GM12878 (cell line): Measurements from ENCODE around the gene TMX3. TPM values are rescaled to one million over a fixed set of nuclear protein-coding genes. Genes with fewer than 3 reads are reported as not detected.

Experiments
- ATAC-seq: fragments of 200-7000 bp; cut with Tn5 transposase; 3 replicates; pipeline ENCODE4 v1.9.1; 2020; ENCODE audit warnings: mild to moderate bottlenecking, moderate library complexity
- BruUV-seq: library from RNA; stranded (reverse); fragments of 400-500 nt; replicated peaks from 2 replicates; lab custom pipeline; 2021; lab: Mats Ljungman, UMichigan
- CTCF ChIA-PET: fragments of 300-600 bp; sonication (Branson Sonifier 250); formaldehyde crosslinking; extraction: SDS; loops from one replicate; lab custom pipeline; 2021; ENCODE audit warnings: inconsistent platforms; lab: Yijun Ruan, JAX
- POLR2A ChIA-PET: fragments of 350-600 bp; formaldehyde crosslinking; extraction: SDS; loops from one replicate; lab custom pipeline; 2021; ENCODE audit warnings: inconsistent platforms; lab: Charles Lee
- RAD21 ChIA-PET: fragments of 300-600 bp; sonication (Branson Sonifier 250); formaldehyde crosslinking; loops from one replicate; lab custom pipeline; 2023; ENCODE audit warnings: antibody characterized with exemption; ENCODE audit not compliant: unreplicated experiment; lab: Charles Lee
- SMC1A ChIA-PET: fragments of 300-600 bp; sonication (Branson Sonifier 250); formaldehyde crosslinking; loops from one replicate; lab custom pipeline; 2023; ENCODE audit not compliant: unreplicated experiment, uncharacterized antibody; lab: Charles Lee
- DNase-seq: peaks from one replicate; pipeline ENCODE4 v3.0.0-alpha.2; 2011; ENCODE audit warnings: low read depth, low spot score
- FAIRE-seq: peaks from 3 replicates; lab custom pipeline; 2011; peaks lifted over from hg19 to GRCh38; lab: Jason Lieb, UNC
- H2AFZ ChIP-seq: 2 replicates; pipeline ENCODE4 v1.6.0; 2011; ENCODE audit warnings: low read depth, low read length, control low read depth; ENCODE audit not compliant: control insufficient read depth
- H3K27ac ChIP-seq: 2 replicates; pipeline ENCODE4 v1.5.1; 2011; ENCODE audit warnings: control low read depth; ENCODE audit not compliant: control insufficient read depth, insufficient read depth
- H3K27me3 ChIP-seq, 2 experiments: replicated peaks in 1 of 2; 2 replicates each; pipeline versions ENCODE4 v1.6.0 to v1.6.1; 2011; ENCODE audit warnings: low read length in 1 of 2; ENCODE audit not compliant: control insufficient read depth in 2 of 2, insufficient read depth in 2 of 2
- H3K36me3 ChIP-seq, 2 experiments: 2 replicates each; pipeline ENCODE4 v1.5.1; 2011; ENCODE audit warnings: low read length in 1 of 2; ENCODE audit not compliant: control insufficient read depth in 2 of 2, insufficient read depth in 2 of 2
- H3K4me1 ChIP-seq: 2 replicates; pipeline ENCODE4 v1.6.1; 2011; ENCODE audit warnings: mild to moderate bottlenecking, low read length, moderate library complexity, mixed read lengths; ENCODE audit not compliant: control insufficient read depth, insufficient read depth
- H3K4me2 ChIP-seq: 2 replicates; pipeline ENCODE4 v1.6.0; 2011; ENCODE audit warnings: control low read depth; ENCODE audit not compliant: control insufficient read depth, insufficient read depth
- H3K4me3 ChIP-seq: fragments of 200-600 bp; sonication (generic); 2 replicates; pipeline ENCODE4 v1.5.1; 2016
- H3K79me2 ChIP-seq: 2 replicates; pipeline ENCODE4 v1.6.0; 2011; ENCODE audit warnings: low read length; ENCODE audit not compliant: control insufficient read depth, insufficient read depth
- H3K9ac ChIP-seq: 2 replicates; pipeline ENCODE4 v1.8.0; 2011; ENCODE audit warnings: low read length, control low read depth, mixed read lengths; ENCODE audit not compliant: control insufficient read depth, insufficient read depth
- H3K9me3 ChIP-seq: replicated peaks from 3 replicates; pipeline ENCODE4 v1.5.1; 2011; ENCODE audit warnings: mild to moderate bottlenecking, low read length; ENCODE audit not compliant: control insufficient read depth, insufficient read depth
- H4K20me1 ChIP-seq: 2 replicates; pipeline ENCODE4 v1.6.0; 2011; ENCODE audit not compliant: control insufficient read depth, insufficient read depth
- BRCA1 ChIP-seq: IDR thresholded peaks from 2 replicates; pipeline ENCODE4 v1.6.1; 2011; ENCODE audit warnings: low read depth, low read length, improper control_type of control experiment
- CHD1 ChIP-seq: IDR thresholded peaks from 2 replicates; pipeline ENCODE4 v1.6.1; 2012; ENCODE audit warnings: low read depth, low read length, improper control_type of control experiment
- ELK1 ChIP-seq: IDR thresholded peaks from 2 replicates; pipeline ENCODE4 v1.6.1; 2012; ENCODE audit warnings: low read depth, low read length, improper control_type of control experiment
- EP300 ChIP-seq, 2 experiments: fragments of 150-350 bp in 1 of 2; IDR thresholded peaks; 2 replicates each; pipeline ENCODE4 v1.6.1; 2011 to 2012; ENCODE audit warnings: low read depth in 2 of 2, low read length in 2 of 2, borderline replicate concordance in 1 of 2, improper control_type of control experiment in 1 of 2, inconsistent platforms in 1 of 2; ENCODE audit not compliant: control insufficient read depth in 1 of 2
- EZH2 ChIP-seq: IDR thresholded peaks from 2 replicates; pipeline ENCODE4 v1.6.1; 2012; ENCODE audit warnings: low read depth, mild to moderate bottlenecking, control low read depth, inconsistent platforms, low read length, borderline replicate concordance; ENCODE audit not compliant: control insufficient read depth
- FOS ChIP-seq: IDR thresholded peaks from 3 replicates; pipeline ENCODE4 v1.6.1; 2011; ENCODE audit warnings: borderline replicate concordance; ENCODE audit not compliant: insufficient read length; ENCODE audit errors: extremely low read depth
- MYC ChIP-seq: IDR thresholded peaks from 2 replicates; pipeline ENCODE4 v1.6.1; 2011; ENCODE audit warnings: mild to moderate bottlenecking, low read length, moderate library complexity, inconsistent platforms; ENCODE audit not compliant: insufficient read depth, insufficient replicate concordance, insufficient read length, severe bottlenecking
- NFYA ChIP-seq: IDR thresholded peaks from 2 replicates; pipeline ENCODE4 v1.6.1; 2011; ENCODE audit warnings: low read depth, mild to moderate bottlenecking, low read length, improper control_type of control experiment, borderline replicate concordance
- POLR2A ChIP-seq: IDR thresholded peaks from 2 replicates; pipeline ENCODE4 v1.6.1; 2011; ENCODE audit warnings: low read depth, mild to moderate bottlenecking, low read length
- POLR2AphosphoS2 ChIP-seq: IDR thresholded peaks from 2 replicates; pipeline ENCODE4 v1.6.1; 2011; ENCODE audit warnings: low read depth, mild to moderate bottlenecking, low read length, improper control_type of control experiment, moderate library complexity
- RAD51 ChIP-seq: fragments of 450-650 bp; IDR thresholded peaks from 2 replicates; pipeline ENCODE4 v1.6.1; 2016; ENCODE audit warnings: moderate library complexity, mild to moderate bottlenecking, inconsistent platforms
- RBBP5 ChIP-seq: fragments of 200-600 bp; sonication (generic); conservative IDR thresholded peaks from 2 replicates; pipeline ENCODE4 v1.6.1; 2016
- RCOR1 ChIP-seq: conservative IDR thresholded peaks from 2 replicates; pipeline ENCODE4 v1.6.1; 2012; ENCODE audit warnings: low read depth, low read length, improper control_type of control experiment
- STAT1 ChIP-seq: fragments of 450-650 bp; conservative IDR thresholded peaks from 2 replicates; pipeline ENCODE4 v1.6.1; 2014; ENCODE audit warnings: antibody characterized with exemption, mild to moderate bottlenecking
- SUZ12 ChIP-seq: fragments of 200-600 bp; sonication (generic); IDR thresholded peaks from one replicate; pipeline ENCODE4 v1.6.1; 2018; ENCODE audit warnings: antibody characterized with exemption, mild to moderate bottlenecking; ENCODE audit not compliant: unreplicated experiment
- ZNF384 ChIP-seq: IDR thresholded peaks from 2 replicates; pipeline ENCODE4 v1.6.1; 2012; ENCODE audit warnings: low read depth, mild to moderate bottlenecking, low read length, improper control_type of control experiment, borderline replicate concordance
- WGBS: methylation state at CpG from one replicate; pipeline ENCODE4 v1.1.6; 2016; ENCODE audit warnings: low lambda C conversion rate; ENCODE audit not compliant: insufficient replicate concordance, insufficient coverage; ENCODE audit errors: missing lambda C conversion rate; 5-methylcytosine and 5-hydroxymethylcytosine counted together
- in situ Hi-C: fragments of 300-500 bp; cut with MboI; formaldehyde crosslinking; loops from 9 replicates; pipeline ENCODE4 v1.14.3; 2018; ENCODE audit warnings: mixed read lengths
- intact Hi-C: fragments of 100-400 bp; cut with micrococcal nuclease; formaldehyde crosslinking; loops from one replicate; pipeline ENCODE4 v1.14.2; 2022; ENCODE audit not compliant: unreplicated experiment
- polyA plus RNA-seq, 11 experiments: library from polyadenylated mRNA; depleted of rRNA in 4 of 11; unstranded in 6 of 11; stranded (reverse) in 5 of 11; fragments of >200 nt; fragmentation: Nextera tagmentation in 4 of 11; fragmentation: Illumina TruSeq in 1 of 11; extraction: Ambion mirVana in 4 of 11; extraction: Trizol in 1 of 11; gene quantifications; 1 replicate in 1 of 11; 2 replicates in 10 of 11; pipeline versions ENCODE4 v1.2.1 to v1.2.3, GENCODE V29; 2011 to 2016; ENCODE audit warnings: inconsistent platforms in 2 of 11, missing spikeins in 2 of 11, low read depth in 1 of 11
- total RNA-seq, 4 experiments: library from RNA; depleted of rRNA in 3 of 4; stranded (reverse); fragments of >200 nt in 3 of 4; fragmentation: Illumina TruSeq in 1 of 4; extraction: Trizol in 1 of 4; gene quantifications; 2 replicates each; pipeline versions ENCODE4 v1.2.1 to v1.2.3, GENCODE V29; 2013 to 2021

Gene TMX3
- total and polyA plus RNA-seq, 10 of the 15 experiments (the other 5 are each of a cell fraction or from before 2014, with no cell fraction given) = 14.2 to 85.6 (median 29.7) TPM

GRCh38 chr18:68734308-68734707 lies 19.4 kb upstream of the TMX3 start:
- no peak overlapping the region for H2AFZ ChIP-seq
- CTCF ChIA-PET = interaction anchor here (0.8 to 1.4 kb wide), 3 partner anchors 20 to 74 kb away, joined by 3 to 6 read pairs (median 3); partner anchors contain the start of gene TMX3
- in situ Hi-C loops = loop anchor here (25.0 kb wide), 1 partner anchor 1522 kb away; no protein-coding TSS in a partner anchor
- RAD21 ChIA-PET = interaction anchor here (0.9 kb wide), 1 partner anchor 25 kb away, joined by 3 read pairs; no protein-coding TSS in a partner anchor
- no peaks in the 10 kb centered on the region for H3K9me3 ChIP-seq
- POLR2A ChIA-PET = no interaction called here
- SMC1A ChIA-PET = interaction anchor here (0.6 to 1.4 kb wide), 5 partner anchors 16 to 1700 kb away, joined by 3 to 5 read pairs (median 4); no protein-coding TSS in a partner anchor
- intact Hi-C loops = no loop called here
- no peaks in the 10 kb centered on the region for H3K27me3 ChIP-seq
- DNase-seq (no peak), FAIRE-seq (no peak)
- H3K36me3 ChIP-seq = no peaks in the 10 kb centered on the region
- no peak overlapping the region for H3K4me3 ChIP-seq
- H3K9ac ChIP-seq = no peak overlapping the region
- H3K27ac ChIP-seq = no peak overlapping the region
- no peaks in the 10 kb centered on the region for H4K20me1 ChIP-seq
- no peaks in the 10 kb centered on the region for H3K4me1 ChIP-seq
- H3K4me2 ChIP-seq = no peak overlapping the region
- no peaks in the 10 kb centered on the region for H3K79me2 ChIP-seq
- BruUV-seq = no TSS peak
- TF ChIP-seq MYC (no peak), EP300 (IDR thresholded peaks at IDR 0.05; ENCODE audit: borderline replicate concordance in 1 of 2, control insufficient read depth in 1 of 2, low read depth in 2 of 2, low read length in 2 of 2) (no peak), RCOR1 (no peak), ELK1 (no peak), POLR2A (no peak), POLR2AphosphoS2 (no peak), FOS (no peak), SUZ12 (no peak), RAD51 (no peak), STAT1 (no peak), EZH2 (no peak), BRCA1 (no peak), CHD1 (no peak), RBBP5 (no peak), ZNF384 (no peak), NFYA (no peak)
- TF ChIP-seq, all 136 proteins: peak for 0
- ATAC-seq = no peak
- WGBS = 78% methylated on average over 5 of the region's 5 CpGs
